ENCODE measurements around the gene SPATA31E1. TPM values are rescaled to one million over a fixed set of nuclear protein-coding genes. Genes with fewer than 3 reads are reported as not detected.

SPATA31E1 gene
- total and polyA plus RNA-seq, 10 of the 15 experiments (the other 5 are each of a cell fraction or from before 2014, with no cell fraction given): not detected

DNA sequence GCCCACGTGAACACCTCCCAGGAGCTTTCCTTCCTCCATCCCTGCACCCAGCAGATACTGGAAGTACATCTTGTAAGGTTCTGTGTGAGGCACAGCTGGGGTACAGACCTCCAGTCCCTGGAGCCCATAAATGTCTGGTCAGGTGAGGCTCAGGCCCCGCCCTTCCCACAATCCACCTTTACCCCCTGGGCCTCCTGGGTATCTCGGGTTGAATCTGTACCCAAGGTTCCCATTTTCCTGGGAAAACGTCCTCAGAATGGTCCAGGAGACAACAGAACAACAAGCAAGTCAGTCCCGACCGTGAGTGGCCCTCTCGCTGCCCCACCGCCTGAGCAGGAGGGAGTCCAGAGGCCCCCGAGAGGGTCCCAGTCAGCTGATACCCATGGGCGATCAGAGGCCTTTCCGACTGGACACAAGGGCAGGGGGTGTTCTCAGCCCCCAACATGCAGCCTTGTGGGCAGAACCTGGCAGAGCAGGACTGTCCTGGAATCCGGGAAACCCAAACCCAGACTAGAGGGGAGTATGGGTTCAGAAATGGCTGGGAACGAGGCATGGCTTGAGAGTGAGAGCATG, 4.3 kb downstream of the SPATA31E1 start:
- no peaks in the 10 kb centered on the region for H4K20me1 ChIP-seq (ENCODE audit: control insufficient read depth, insufficient read depth)
- no peaks in the 10 kb centered on the region for H3K36me3 ChIP-seq (ENCODE audit: control insufficient read depth in 2 of 2, insufficient read depth in 2 of 2, low read length in 1 of 2)
- ATAC-seq (no peak), FAIRE-seq (no peak), DNase-seq (ENCODE audit: low read depth, low spot score) (no peak)
- intact Hi-C loops (cut with micrococcal nuclease; ENCODE audit: unreplicated experiment) (no loop called here), in situ Hi-C loops (cut with MboI) (no loop called here)
- TF ChIP-seq, protein P1, sequence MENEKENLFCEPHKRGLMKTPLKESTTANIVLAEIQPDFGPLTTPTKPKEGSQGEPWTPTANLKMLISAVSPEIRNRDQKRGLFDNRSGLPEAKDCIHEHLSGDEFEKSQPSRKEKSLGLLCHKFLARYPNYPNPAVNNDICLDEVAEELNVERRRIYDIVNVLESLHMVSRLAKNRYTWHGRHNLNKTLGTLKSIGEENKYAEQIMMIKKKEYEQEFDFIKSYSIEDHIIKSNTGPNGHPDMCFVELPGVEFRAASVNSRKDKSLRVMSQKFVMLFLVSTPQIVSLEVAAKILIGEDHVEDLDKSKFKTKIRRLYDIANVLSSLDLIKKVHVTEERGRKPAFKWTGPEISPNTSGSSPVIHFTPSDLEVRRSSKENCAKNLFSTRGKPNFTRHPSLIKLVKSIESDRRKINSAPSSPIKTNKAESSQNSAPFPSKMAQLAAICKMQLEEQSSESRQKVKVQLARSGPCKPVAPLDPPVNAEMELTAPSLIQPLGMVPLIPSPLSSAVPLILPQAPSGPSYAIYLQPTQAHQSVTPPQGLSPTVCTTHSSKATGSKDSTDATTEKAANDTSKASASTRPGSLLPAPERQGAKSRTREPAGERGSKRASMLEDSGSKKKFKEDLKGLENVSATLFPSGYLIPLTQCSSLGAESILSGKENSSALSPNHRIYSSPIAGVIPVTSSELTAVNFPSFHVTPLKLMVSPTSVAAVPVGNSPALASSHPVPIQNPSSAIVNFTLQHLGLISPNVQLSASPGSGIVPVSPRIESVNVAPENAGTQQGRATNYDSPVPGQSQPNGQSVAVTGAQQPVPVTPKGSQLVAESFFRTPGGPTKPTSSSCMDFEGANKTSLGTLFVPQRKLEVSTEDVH (IDR thresholded peaks at IDR 0.05; ENCODE audit: low read depth, partially characterized antibody): no peak
- TF ChIP-seq HDAC6 (IDR thresholded peaks at IDR 0.05; ENCODE audit: unreplicated experiment): no peak
- no peak for TF ChIP-seq TCF3 (IDR thresholded peaks at IDR 0.05; ENCODE audit: borderline replicate concordance, insufficient read depth, low read depth, low read length)
- no peak for TF ChIP-seq SUZ12 (IDR thresholded peaks at IDR 0.05; ENCODE audit: unreplicated experiment)
- TF ChIP-seq NR2F1 (conservative IDR thresholded peaks at IDR 0.05): no peak
- no peak for TF ChIP-seq SRF (IDR thresholded peaks at IDR 0.05; ENCODE audit: low read depth in 2 of 2, low read length in 2 of 2)
- no peak for TF ChIP-seq SPI1 (IDR thresholded peaks at IDR 0.05; ENCODE audit: borderline replicate concordance, insufficient read depth, low read depth, low read length)
- TF ChIP-seq MYB (IDR thresholded peaks at IDR 0.05; ENCODE audit: borderline replicate concordance, low read depth, low read length): no peak
- TF ChIP-seq YBX1 (IDR thresholded peaks at IDR 0.05): no peak
- no peak for TF ChIP-seq MTA2 (IDR thresholded peaks at IDR 0.05; ENCODE audit: low read depth)
- ChIA-PET RAD21 (ENCODE audit: unreplicated experiment) (no interaction called here), SMC1A (ENCODE audit: uncharacterized antibody, unreplicated experiment) (no interaction called here), CTCF (no interaction called here), POLR2A (no interaction called here)
- H3K4me1 ChIP-seq (ENCODE audit: control insufficient read depth, insufficient read depth, low read length): no peaks in the 10 kb centered on the region
- H3K79me2 ChIP-seq (ENCODE audit: control insufficient read depth, insufficient read depth, low read length): no peaks in the 10 kb centered on the region
- H3K4me3 ChIP-seq: no peak overlapping the region
- H3K4me2 ChIP-seq (ENCODE audit: control insufficient read depth, insufficient read depth): no peak overlapping the region
- 28% methylated on average over 13 of the region's 13 CpGs for WGBS (ENCODE audit: insufficient coverage, insufficient replicate concordance, low lambda C conversion rate, missing lambda C conversion rate)
- no peaks in the 10 kb centered on the region for H3K27me3 ChIP-seq (replicated peaks in 1 of 2; ENCODE audit: control insufficient read depth in 2 of 2, insufficient read depth in 2 of 2, low read length in 1 of 2)
- no peak overlapping the region for H3K27ac ChIP-seq (ENCODE audit: control insufficient read depth, insufficient read depth)
- BruUV-seq (replicated peaks): no TSS peak
- no peak overlapping the region for H2AFZ ChIP-seq (ENCODE audit: control insufficient read depth, low read depth, low read length)
- no peaks in the 10 kb centered on the region for H3K9me3 ChIP-seq (replicated peaks; ENCODE audit: control insufficient read depth, insufficient read depth, low read length)
- no peak overlapping the region for H3K9ac ChIP-seq (ENCODE audit: control insufficient read depth, insufficient read depth, low read length)

All from GM12878 (cell line).